HL-60 (cell line): ENCODE results near the gene ARHGAP25.

Experiments
- GABPA ChIP-seq: IDR thresholded peaks from 2 replicates; pipeline ENCODE4 v1.6.1; 2012; ENCODE audit warnings: low read depth
- POLR2AphosphoS5 ChIP-seq: IDR thresholded peaks from 2 replicates; pipeline ENCODE4 v1.6.1; 2012; ENCODE audit warnings: low read depth
- TF ChIP-seq, protein P1 (sequence below): IDR thresholded peaks from one replicate; pipeline ENCODE4 v1.5.1; 2011; ENCODE audit warnings: low read length, control low read depth, inconsistent platforms; ENCODE audit not compliant: insufficient read depth
- TF ChIP-seq, protein P2 (sequence below): IDR thresholded peaks from 2 replicates; pipeline ENCODE4 v1.6.1; 2012; ENCODE audit warnings: low read depth; ENCODE audit not compliant: insufficient replicate concordance

DNA sequence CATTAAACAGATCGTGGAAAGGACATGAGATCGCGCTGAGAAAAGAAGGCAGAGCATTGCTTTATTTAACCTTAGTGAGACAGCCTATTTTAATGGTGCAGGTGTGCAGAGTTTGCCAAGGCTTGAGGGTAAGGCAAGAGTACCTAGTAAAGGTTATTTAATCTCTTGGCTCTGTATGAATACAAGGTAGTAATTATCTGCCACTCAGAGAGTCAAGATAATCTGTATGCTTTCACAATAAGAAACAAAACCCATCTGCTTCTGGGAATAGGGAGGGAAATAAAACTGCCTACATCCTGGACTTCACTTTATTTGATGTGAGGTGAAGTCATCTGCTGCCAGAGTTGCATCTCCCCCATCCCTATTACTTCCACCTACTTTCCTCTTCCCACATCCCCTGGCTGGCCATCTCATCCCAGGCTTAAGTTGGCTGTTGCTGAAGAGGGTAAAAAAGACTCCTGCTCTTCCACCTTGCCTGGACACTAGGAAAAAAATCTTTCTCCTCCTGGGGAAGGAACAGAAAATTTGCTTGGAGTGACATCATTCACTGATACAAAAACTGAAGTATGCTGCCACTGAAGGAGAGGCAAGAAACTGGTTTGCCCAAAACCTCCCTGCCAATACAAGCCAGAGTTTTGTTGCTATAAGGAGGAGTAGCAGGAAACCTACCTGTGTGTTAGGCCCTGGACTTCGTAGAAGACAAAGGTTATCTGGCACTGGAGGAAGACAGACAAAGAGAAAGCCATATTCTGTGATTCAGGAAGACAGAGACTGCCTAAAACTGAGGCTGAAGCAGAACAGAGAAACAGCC is 35.8 kb upstream of the ARHGAP25 start:
- TF ChIP-seq, protein P1, sequence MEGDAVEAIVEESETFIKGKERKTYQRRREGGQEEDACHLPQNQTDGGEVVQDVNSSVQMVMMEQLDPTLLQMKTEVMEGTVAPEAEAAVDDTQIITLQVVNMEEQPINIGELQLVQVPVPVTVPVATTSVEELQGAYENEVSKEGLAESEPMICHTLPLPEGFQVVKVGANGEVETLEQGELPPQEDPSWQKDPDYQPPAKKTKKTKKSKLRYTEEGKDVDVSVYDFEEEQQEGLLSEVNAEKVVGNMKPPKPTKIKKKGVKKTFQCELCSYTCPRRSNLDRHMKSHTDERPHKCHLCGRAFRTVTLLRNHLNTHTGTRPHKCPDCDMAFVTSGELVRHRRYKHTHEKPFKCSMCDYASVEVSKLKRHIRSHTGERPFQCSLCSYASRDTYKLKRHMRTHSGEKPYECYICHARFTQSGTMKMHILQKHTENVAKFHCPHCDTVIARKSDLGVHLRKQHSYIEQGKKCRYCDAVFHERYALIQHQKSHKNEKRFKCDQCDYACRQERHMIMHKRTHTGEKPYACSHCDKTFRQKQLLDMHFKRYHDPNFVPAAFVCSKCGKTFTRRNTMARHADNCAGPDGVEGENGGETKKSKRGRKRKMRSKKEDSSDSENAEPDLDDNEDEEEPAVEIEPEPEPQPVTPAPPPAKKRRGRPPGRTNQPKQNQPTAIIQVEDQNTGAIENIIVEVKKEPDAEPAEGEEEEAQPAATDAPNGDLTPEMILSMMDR, result no peak
- TF ChIP-seq POLR2AphosphoS5 (no peak), GABPA (no peak)
- TF ChIP-seq, protein P2, sequence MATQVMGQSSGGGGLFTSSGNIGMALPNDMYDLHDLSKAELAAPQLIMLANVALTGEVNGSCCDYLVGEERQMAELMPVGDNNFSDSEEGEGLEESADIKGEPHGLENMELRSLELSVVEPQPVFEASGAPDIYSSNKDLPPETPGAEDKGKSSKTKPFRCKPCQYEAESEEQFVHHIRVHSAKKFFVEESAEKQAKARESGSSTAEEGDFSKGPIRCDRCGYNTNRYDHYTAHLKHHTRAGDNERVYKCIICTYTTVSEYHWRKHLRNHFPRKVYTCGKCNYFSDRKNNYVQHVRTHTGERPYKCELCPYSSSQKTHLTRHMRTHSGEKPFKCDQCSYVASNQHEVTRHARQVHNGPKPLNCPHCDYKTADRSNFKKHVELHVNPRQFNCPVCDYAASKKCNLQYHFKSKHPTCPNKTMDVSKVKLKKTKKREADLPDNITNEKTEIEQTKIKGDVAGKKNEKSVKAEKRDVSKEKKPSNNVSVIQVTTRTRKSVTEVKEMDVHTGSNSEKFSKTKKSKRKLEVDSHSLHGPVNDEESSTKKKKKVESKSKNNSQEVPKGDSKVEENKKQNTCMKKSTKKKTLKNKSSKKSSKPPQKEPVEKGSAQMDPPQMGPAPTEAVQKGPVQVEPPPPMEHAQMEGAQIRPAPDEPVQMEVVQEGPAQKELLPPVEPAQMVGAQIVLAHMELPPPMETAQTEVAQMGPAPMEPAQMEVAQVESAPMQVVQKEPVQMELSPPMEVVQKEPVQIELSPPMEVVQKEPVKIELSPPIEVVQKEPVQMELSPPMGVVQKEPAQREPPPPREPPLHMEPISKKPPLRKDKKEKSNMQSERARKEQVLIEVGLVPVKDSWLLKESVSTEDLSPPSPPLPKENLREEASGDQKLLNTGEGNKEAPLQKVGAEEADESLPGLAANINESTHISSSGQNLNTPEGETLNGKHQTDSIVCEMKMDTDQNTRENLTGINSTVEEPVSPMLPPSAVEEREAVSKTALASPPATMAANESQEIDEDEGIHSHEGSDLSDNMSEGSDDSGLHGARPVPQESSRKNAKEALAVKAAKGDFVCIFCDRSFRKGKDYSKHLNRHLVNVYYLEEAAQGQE, result no peak
